Liver (tissue), 9 donors: Measurements from ENCODE around the gene DDX39A. TPM values are rescaled to one million over a fixed set of nuclear protein-coding genes. Genes with fewer than 3 reads are reported as not detected.
A peak's percentile ranks its signal among the peaks of the same experiment; 100 is the strongest.

ENCODE experiments used
- DNase-seq: peaks from one replicate; pipeline ENCODE4 v3.0.0-alpha.2; 2017; ENCODE audit warnings: low spot score
- H3K27ac ChIP-seq, 2 donors: one replicate each; pipeline ENCODE4 v1.7.0; 2013; ENCODE audit warnings: inconsistent platforms in 2 of 2, low read length in 2 of 2, control low read depth in 1 of 2, low read depth in 1 of 2, mild to moderate bottlenecking in 1 of 2
- H3K27me3 ChIP-seq, 4 donors: one replicate each; pipeline versions ENCODE4 v1.6.1 to v1.7.0; 2013; ENCODE audit warnings: low read length in 3 of 4, inconsistent platforms in 1 of 4, mild to moderate bottlenecking in 1 of 4, moderate library complexity in 1 of 4; ENCODE audit not compliant: control insufficient read depth in 4 of 4, insufficient read depth in 4 of 4
- H3K36me3 ChIP-seq, 4 donors: one replicate each; pipeline versions ENCODE4 v1.6.1 to v1.7.0; 2013; ENCODE audit warnings: low read length in 3 of 4, mild to moderate bottlenecking in 3 of 4, low read depth in 1 of 4, moderate library complexity in 1 of 4; ENCODE audit not compliant: control insufficient read depth in 4 of 4, insufficient read depth in 3 of 4
- H3K4me1 ChIP-seq, 4 donors: one replicate each; pipeline versions ENCODE4 v1.6.1 to v1.7.0; 2013; ENCODE audit warnings: low read length in 3 of 4, mild to moderate bottlenecking in 3 of 4, moderate library complexity in 1 of 4; ENCODE audit not compliant: control insufficient read depth in 4 of 4, insufficient read depth in 4 of 4
- H3K4me3 ChIP-seq, 3 donors: one replicate each; pipeline versions ENCODE4 v1.6.1 to v1.7.0; 2013; ENCODE audit warnings: low read length in 3 of 3, control low read depth in 1 of 3, low read depth in 1 of 3, mild to moderate bottlenecking in 1 of 3
- H3K9ac ChIP-seq, 2 donors: one replicate each; pipeline ENCODE4 v1.7.0; 2013; ENCODE audit warnings: low read length in 2 of 2, mild to moderate bottlenecking in 2 of 2, moderate library complexity in 2 of 2, control low read depth in 1 of 2, low read depth in 1 of 2
- H3K9me3 ChIP-seq, 4 donors: one replicate each; pipeline versions ENCODE4 v1.6.1 to v1.7.0; 2013; ENCODE audit warnings: low read length in 3 of 4; ENCODE audit not compliant: control insufficient read depth in 4 of 4
- EGR1 ChIP-seq, 2 donors: IDR thresholded peaks; 2 replicates each; pipeline ENCODE4 v1.6.1; 2016 to 2018; ENCODE audit warnings: antibody characterized with exemption in 2 of 2, low read depth in 2 of 2
- FOXA1 ChIP-seq: IDR thresholded peaks from 2 replicates; pipeline ENCODE4 v1.6.1; 2016; ENCODE audit warnings: antibody characterized with exemption
- FOXA2 ChIP-seq: IDR thresholded peaks from 2 replicates; pipeline ENCODE4 v1.6.1; 2016; ENCODE audit warnings: antibody characterized with exemption
- GABPA ChIP-seq, 2 donors: IDR thresholded peaks in 1 of 2; conservative IDR thresholded peaks in 1 of 2; 2 replicates each; pipeline ENCODE4 v1.6.1; 2016; ENCODE audit warnings: antibody characterized with exemption in 2 of 2, mild to moderate bottlenecking in 1 of 2, moderate library complexity in 1 of 2
- HNF4A ChIP-seq, 2 donors: conservative IDR thresholded peaks; 2 replicates each; pipeline ENCODE4 v1.6.1; 2016; ENCODE audit warnings: antibody characterized with exemption in 2 of 2, mild to moderate bottlenecking in 2 of 2
- REST ChIP-seq: IDR thresholded peaks from 2 replicates; pipeline ENCODE4 v1.6.1; 2016; ENCODE audit warnings: antibody characterized with exemption, mild to moderate bottlenecking
- RXRA ChIP-seq, 2 donors: IDR thresholded peaks; 2 replicates each; pipeline ENCODE4 v1.6.1; 2017 to 2018; ENCODE audit warnings: antibody characterized with exemption in 2 of 2, mild to moderate bottlenecking in 1 of 2
- SP1 ChIP-seq: IDR thresholded peaks from 2 replicates; pipeline ENCODE4 v1.6.1; 2018; ENCODE audit warnings: antibody characterized with exemption, mild to moderate bottlenecking
- WGBS: extraction: QIAGEN DNeasy Blood & Tissue Kit; methylation state at CpG from one replicate; pipeline ENCODE4 v1.1.7; 2013; 5-methylcytosine and 5-hydroxymethylcytosine counted together
- polyA plus RNA-seq, 2 donors: library from polyadenylated mRNA; stranded (reverse) in 1 of 2; unstranded in 1 of 2; fragments of 200-250 nt in 1 of 2; fragments of >200 nt in 1 of 2; fragmentation: Nextera tagmentation in 1 of 2; extraction: Ambion mirVana in 1 of 2; gene quantifications; one replicate each; pipeline versions ENCODE4 v1.2.1 to v1.2.3, GENCODE V29; 2013 to 2015
- total RNA-seq, 2 donors: library from RNA; depleted of rRNA; stranded (reverse); fragments of >200 nt; gene quantifications; one replicate each; pipeline ENCODE4 v1.2.3, GENCODE V29; 2014
- TF ChIP-seq, protein P1 (sequence below): IDR thresholded peaks from 2 replicates; pipeline ENCODE4 v1.6.1; 2016; ENCODE audit warnings: antibody characterized with exemption
- TF ChIP-seq, protein P2 (sequence below): IDR thresholded peaks from 2 replicates; pipeline ENCODE4 v1.6.1; 2016; ENCODE audit warnings: antibody characterized with exemption
- donor health status: healthy.
- donor health status: healthy.
- donor health status: healthy.
- donor health status: healthy.
- donor health status: healthy.

Gene DDX39A
- total and polyA plus RNA-seq, 4 donors = 24.9 to 54.7 (median 35.4) TPM

DNA sequence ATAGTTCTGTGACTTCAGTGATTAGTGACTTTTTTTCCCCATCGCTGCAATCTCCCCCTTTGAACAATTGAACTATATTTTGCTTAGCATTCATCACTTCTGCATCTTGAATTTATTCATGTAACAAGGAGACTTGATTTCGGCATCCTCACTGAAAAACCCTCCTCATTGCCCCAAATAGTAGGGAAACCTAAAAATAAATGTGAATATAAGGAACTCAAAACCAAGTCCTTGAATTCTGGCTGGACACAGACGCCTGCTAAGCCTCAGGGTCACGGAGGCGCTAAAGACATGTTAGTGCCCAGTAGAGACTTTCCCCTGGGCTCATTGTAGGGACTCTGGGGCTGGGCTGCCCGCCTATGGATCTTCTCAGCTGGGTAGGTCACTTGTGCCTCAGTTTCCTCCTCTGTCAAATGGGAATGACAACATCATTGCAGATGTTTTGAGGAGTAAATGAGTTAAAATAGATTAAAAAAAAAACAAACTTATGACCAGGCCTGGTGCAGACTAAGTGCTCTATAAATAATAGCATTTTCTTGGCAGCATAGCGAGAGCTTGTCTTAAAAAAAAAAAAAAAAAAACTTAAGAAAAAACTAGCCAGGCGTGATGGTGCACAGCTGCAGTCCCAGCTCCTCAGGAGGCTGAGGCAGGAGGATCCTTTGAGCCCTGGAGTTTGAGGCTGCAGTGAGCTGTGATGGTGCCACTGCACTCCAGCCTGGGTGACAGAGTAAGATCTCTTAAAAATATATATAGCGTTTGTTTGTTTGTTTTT lies 39.7 kb downstream of the DDX39A start:
- Histone ChIP-seq H3K36me3 (no peaks in the 10 kb centered on the region), H3K27me3 (peaks cover 0 to 3% (median 0%) of the 10 kb centered on the region in 4 donors), H3K9ac (no peak overlapping the region), H3K4me1 (peaks cover 0 to 2% (median 0%) of the 10 kb centered on the region in 4 donors), H3K9me3 (no peaks in the 10 kb centered on the region), H3K4me3 (no peak overlapping the region), H3K27ac (peak overlapping the region in 1 of 2 donors; percentile 20)
- no peak for TF ChIP-seq SP1
- TF ChIP-seq GABPA (IDR thresholded peaks at IDR 0.05 in 1 of 2, conservative IDR thresholded peaks at IDR 0.05 in 1 of 2) = no peak
- TF ChIP-seq REST = no peak
- no peak for DNase-seq
- 64% methylated on average over 9 of the region's 9 CpGs for WGBS

- Histone ChIP-seq H3K9ac (no peak overlapping the region), H3K27ac (peak overlapping the region in 1 of 2 donors; percentile 20), H3K4me3 (no peak overlapping the region), H3K36me3 (no peaks in the 10 kb centered on the region), H3K9me3 (no peaks in the 10 kb centered on the region), H3K27me3 (peaks cover 0 to 3% (median 0%) of the 10 kb centered on the region in 4 donors), H3K4me1 (peaks cover 0 to 2% (median 0%) of the 10 kb centered on the region in 4 donors)
- WGBS = 66% methylated on average over 4 of the region's 4 CpGs
- TF ChIP-seq, protein P1, sequence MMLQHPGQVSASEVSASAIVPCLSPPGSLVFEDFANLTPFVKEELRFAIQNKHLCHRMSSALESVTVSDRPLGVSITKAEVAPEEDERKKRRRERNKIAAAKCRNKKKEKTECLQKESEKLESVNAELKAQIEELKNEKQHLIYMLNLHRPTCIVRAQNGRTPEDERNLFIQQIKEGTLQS = no peak
- TF ChIP-seq RXRA (IDR thresholded peaks at IDR 0.05) (no peak), FOXA2 (no peak), FOXA1 (no peak), EGR1 (IDR thresholded peaks at IDR 0.05; ENCODE audit: low read depth in 2 of 2) (no peak), HNF4A (conservative IDR thresholded peaks at IDR 0.05) (no peak), REST (no peak), GABPA (IDR thresholded peaks at IDR 0.05 in 1 of 2, conservative IDR thresholded peaks at IDR 0.05 in 1 of 2) (no peak)
- TF ChIP-seq, protein P2, sequence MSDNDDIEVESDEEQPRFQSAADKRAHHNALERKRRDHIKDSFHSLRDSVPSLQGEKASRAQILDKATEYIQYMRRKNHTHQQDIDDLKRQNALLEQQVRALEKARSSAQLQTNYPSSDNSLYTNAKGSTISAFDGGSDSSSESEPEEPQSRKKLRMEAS = no peak
- DNase-seq = no peak
Measured at GRCh38 chr19:14378890-14379289, 40.3 kb downstream of the DDX39A start.
